Forelimb muscle (tissue), 1 donor: Measurements from ENCODE around the gene HSPA12A. TPM values are rescaled to one million over a fixed set of nuclear protein-coding genes. Genes with fewer than 3 reads are reported as not detected.

Experiments used
- DNase-seq: peaks from one replicate; pipeline ENCODE4 v3.0.0-alpha.2; 2013; ENCODE audit warnings: low read depth
- polyA plus RNA-seq: library from polyadenylated mRNA; unstranded; fragments of 120-200 nt; gene quantifications from one replicate; pipeline ENCODE4 v1.2.1, GENCODE V29; 2013; ENCODE audit not compliant: insufficient read length

The HSPA12A gene, protein sequence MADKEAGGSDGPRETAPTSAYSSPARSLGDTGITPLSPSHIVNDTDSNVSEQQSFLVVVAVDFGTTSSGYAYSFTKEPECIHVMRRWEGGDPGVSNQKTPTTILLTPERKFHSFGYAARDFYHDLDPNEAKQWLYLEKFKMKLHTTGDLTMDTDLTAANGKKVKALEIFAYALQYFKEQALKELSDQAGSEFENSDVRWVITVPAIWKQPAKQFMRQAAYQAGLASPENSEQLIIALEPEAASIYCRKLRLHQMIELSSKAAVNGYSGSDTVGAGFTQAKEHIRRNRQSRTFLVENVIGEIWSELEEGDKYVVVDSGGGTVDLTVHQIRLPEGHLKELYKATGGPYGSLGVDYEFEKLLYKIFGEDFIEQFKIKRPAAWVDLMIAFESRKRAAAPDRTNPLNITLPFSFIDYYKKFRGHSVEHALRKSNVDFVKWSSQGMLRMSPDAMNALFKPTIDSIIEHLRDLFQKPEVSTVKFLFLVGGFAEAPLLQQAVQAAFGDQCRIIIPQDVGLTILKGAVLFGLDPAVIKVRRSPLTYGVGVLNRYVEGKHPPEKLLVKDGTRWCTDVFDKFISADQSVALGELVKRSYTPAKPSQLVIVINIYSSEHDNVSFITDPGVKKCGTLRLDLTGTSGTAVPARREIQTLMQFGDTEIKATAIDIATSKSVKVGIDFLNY
- 5.3 TPM for polyA plus RNA-seq

- peak; percentile 41 for DNase-seq
These were observed at the start of gene HSPA12A for GRCh38 chr10:116742367-116743265. Gene HSPA12A (minus strand): TSS chr10:116742566. CDS start chr10:116742469, 97 bp downstream.

DNA sequence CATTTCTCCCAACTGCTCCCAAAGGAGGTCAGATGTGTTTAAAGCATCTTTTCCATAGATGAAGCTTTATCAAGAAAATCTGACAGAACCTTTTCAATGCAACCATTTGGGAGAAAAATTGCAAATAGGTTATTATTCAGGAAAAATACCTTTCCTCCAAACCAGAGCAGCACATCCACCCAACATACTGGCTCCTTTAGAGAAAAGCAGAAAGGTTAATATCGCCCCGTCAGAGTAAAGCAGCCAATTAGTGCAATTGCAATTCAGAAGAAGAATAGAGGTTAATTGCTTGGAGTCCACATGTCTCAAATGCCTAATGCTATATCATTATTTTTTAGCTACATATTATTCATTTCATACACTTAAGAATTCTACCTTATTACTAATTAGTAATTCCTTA is 48.9 kb upstream of the HSPA12A start:
- no peak for DNase-seq

- peak; percentile 40 for DNase-seq
These were observed 45.7 kb upstream of the HSPA12A start for GRCh38 chr10:116787893-116788665.

- DNase-seq = no peak
These were observed 44.8 kb upstream of the HSPA12A start for GRCh38 chr10:116787053-116787659.

DNA sequence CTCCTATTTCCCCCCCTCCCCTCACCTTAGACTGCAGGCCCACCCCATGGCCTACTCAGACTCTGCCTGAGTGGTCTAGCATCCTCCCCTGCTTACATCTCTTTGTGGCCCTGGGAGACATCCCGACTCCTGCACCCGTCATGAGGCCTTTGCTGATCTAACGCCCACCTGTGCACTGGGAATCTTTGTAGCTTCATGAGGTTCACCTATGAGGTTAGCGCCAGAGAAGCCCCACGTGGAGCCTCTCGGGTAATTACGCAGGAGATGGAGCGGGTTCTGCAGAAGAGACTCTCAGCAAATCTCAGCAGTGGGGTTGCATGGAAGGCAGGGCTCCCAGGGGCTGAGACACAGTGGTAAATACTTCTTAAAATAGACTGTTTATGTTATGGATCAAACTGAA is 43.5 kb upstream of the HSPA12A start:
- DNase-seq = no peak

DNA sequence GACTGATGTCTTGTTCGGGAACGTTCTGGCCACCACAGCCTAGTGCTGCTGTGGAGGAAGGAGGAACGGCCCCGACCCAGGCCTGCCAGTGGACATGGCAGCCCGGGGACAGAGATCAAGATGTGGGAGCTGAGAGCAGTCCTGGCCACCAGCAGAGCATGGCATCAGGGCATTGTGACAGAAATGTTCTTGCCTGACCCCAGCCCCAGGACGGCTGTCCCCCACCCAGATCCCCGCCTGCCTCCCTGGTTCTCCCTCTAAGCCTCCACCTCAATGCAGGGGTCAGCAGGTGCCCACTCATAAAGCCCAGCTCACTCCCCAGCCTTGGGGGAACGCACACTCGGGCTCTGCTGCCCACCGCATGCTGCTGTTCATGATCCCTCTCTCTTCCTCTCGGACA is 42.9 kb upstream of the HSPA12A start:
- no peak for DNase-seq

DNA sequence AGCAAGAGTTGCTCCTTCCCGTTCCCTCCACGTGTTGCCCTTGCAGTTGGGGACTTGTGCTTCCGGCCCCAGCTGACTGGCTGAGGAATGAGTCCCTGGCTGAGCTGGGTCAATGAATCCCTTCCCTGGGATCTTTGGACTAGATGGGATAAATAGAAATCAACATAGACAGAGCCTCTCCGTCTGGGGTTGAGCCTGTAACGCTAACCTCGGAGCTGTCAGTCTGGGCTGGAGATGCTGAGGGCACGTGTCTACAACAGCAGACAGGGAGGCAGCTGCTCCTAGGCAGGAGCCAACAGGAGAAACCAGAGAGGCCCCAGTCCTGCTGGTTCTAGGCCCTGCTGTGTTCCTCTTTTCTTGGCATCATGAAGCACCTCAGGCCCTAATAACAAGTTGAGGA is 42.3 kb upstream of the HSPA12A start:
- DNase-seq = no peak

DNA sequence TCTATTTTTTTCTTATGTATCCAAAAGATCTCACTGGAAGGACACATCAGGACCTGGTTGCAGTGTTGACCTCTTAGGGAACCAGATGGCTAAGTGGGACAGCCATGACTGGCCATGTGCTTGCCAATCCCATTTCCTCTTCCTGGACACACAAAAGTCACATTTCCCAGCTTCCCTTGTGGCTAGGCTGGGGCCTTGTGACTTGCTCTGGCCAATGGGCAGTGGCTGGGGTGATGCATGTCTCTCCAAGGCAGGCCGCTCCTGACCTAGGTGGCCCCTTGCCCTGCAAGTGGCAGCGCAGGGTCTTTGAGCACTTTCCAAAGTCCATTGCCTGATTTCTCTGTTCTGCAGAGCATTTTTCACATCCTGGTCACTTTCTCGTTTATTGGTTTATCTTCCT is 41.7 kb upstream of the HSPA12A start:
- DNase-seq = no peak

- no peak for DNase-seq
These were observed 40.8 kb upstream of the HSPA12A start for GRCh38 chr10:116783011-116783655.

DNA sequence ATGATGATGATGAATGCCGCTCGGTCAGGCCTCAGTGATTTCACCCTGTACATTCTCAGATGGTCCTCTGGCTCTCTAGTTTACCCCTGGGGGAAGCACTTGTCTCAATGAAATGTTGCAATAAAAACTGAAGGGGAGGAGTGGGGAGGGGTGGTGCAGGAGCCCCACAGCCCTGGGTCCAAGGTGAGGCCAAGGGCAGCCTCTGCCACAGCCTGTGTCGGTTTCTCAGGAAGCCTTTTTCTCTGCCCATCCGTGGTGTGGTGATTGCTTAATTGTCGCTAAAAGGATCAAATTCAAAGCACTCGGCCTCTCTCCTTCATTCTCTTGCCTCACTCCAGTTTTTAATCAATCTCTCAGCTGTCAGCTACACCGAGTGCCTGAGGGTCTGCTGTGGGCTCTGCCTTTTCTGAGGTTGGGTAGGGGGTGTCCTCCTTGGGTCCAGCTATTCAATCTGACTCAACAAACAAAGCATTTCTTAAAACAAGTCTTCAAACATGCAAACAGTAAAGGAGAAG is 39.1 kb upstream of the HSPA12A start:
- no peak for DNase-seq

DNA sequence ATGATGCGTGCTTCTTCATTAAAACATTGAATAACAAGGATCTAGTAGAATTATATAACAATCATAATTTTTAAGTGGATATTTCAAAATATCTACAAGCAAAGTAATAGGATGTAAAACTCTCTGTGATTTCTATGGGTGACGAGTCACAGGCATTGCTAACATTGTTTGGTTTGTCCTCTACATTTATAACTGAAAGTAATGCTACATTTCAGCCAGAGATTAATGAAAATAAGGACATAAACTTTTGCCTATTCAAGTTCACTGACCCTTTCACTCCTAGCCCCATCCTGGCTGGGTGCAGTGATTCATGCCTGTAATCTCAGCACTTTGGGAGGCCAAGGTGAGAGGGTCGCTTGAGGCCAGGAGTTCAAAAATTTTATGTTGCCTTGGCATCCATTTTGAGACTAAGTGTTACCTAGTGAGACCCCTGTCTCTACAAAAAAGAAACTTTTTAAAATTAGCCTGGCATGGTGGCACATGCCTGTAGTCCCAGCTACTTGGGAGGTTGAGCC is 38.4 kb upstream of the HSPA12A start:
- DNase-seq = no peak

DNA sequence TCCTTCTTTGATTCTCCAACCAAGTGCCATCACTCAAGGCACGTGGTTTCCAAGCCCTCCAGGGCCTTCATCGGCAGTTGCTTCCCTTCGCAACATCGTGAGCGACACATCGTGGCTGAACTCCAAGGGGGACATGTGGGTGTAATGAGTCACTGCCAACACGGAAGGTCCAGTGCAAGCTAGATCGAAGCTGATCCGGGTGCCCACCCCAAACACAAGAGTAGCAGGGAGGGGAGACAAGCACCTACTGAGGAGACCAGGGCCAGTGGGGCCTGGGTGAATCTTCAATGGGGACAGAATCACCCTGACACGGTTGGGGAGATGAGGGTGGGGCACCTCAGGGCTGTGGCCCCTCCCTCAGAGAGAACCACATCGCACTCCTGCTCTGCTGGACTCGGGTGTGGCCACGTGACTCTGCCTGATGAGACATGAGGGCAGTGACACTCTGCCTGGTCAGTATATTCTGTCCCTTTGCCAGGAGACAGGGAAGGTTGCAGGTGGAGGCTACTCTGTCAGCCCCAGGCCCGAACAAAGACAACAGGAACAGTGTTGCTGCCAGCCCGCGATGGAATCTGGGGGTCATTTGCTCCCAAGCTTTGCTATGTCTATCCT is 36.8 kb upstream of the HSPA12A start:
- no peak for DNase-seq

GRCh38 chr10:116777006-116777405 is 34.6 kb upstream of the HSPA12A start:
- no peak for DNase-seq

GRCh38 chr10:116775488-116776400 is 33.4 kb upstream of the HSPA12A start:
- no peak for DNase-seq

GRCh38 chr10:116774728-116775151 is 32.4 kb upstream of the HSPA12A start:
- DNase-seq = no peak

DNA sequence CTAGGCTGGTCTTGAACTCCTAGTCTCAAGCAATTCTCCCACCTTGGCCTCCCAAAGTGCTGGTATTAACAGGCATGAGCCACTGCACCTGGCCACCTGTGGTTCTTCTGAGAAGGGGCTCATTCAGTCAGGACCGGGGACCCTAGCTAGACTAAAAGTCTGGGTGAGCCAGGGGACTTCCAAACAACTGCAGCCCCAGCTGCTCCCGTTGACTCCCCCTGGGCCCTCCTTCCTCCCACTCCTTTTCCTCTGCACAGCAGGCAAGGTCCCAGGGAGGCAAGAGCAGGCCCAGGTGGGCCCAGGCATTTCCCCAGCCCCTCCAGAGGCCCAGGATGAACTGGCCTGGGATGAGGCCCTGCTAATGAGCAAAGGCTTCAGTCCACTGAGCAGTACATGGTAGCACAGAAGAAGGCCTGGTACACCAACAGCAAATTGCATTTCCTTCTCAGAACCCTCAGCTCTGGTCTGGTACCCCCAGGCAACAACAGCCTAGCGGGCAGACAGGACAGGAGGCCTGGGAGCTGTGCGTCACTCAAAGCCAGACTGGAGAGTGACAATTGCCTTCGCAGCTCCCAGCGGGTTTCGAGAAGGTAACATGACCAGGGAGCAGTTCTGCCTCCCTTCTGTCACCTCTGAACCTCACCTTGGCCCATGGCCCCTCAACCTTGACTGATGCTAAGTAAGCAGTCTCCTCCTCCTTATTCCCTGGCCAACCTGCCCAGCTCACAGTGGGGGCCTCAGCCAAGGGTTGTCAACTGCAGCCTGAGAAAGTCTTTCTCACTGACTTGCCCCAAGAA is 30.7 kb upstream of the HSPA12A start:
- no peak for DNase-seq

DNA sequence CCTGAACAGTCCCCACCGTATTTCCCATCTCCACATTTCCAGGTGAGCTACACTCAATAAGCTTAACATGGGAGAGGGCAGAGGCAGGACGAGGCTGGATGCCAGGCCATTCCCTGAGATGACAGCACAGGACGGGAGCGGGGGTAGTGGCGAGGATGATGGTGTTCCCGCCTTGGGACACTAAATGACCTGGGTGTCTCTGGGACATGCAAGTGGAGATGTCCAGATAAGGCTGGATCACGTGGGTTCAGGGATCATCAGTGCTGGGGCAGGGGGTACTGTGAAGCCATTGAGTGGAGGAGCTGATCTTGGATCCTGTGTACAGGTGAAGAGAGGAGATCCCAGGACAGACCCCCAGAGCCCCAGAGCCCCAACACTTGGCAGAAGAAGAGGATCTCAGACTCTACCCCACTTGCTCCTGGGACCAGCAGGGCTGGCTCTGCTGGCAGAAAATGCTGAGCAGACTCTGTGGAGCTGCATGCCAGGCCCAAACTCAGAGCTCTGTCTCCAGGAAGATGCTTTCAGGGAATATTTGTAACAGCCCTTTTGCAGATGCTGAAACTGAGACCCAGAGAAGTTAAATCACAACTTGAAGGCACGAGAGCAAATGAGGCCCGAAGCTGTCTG is 29.7 kb upstream of the HSPA12A start:
- DNase-seq = no peak
